Stimulated activated CD8-positive, alpha-beta memory T cell treated with anti-CD3 and anti-CD28 coated beads, Interleukin-2, amount 100 ng/mL, for 1 hour (primary cell): ENCODE data around the gene TARDBP.
"Not testable (repeated sequence)": the region's sequence is repeated elsewhere in the genome, so short reads cannot be mapped to it uniquely, and the experiment has no call there.

Source experiments
- DNase-seq, 2 donors: peaks; one replicate each; pipeline ENCODE4 v3.0.0-alpha.2; 2020; ENCODE audit warnings: low read depth in 2 of 2

TARDBP gene

GRCh38 chr1:10992864-10993263, 19.6 kb upstream of the TARDBP start:
- no peak for DNase-seq

- no peak for DNase-seq
Observed at GRCh38 chr1:10996100-10996499, 16.4 kb upstream of the TARDBP start.

DNA sequence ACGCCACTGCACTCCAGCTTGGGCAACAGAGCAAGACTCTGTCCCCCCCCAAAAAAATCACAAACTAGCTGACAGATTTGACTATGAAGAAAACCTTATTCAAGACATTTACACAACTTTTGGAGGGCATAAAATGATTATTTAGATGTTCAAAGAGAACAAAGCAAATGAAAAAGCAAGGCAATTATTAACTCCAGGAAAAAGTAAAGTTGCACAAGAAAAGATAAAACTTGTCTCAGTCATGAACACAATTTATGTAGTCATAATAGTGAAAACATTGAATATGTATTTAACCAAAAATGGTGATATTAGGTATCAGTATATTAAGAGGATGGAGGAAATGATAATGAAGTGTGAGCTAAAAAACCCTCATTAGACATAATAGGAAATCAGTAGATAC, 11.9 kb upstream of the TARDBP start:
- DNase-seq, result no peak

- DNase-seq, result no peak
Observed at GRCh38 chr1:11013160-11013531, 692 bp downstream of the TARDBP start.

DNA sequence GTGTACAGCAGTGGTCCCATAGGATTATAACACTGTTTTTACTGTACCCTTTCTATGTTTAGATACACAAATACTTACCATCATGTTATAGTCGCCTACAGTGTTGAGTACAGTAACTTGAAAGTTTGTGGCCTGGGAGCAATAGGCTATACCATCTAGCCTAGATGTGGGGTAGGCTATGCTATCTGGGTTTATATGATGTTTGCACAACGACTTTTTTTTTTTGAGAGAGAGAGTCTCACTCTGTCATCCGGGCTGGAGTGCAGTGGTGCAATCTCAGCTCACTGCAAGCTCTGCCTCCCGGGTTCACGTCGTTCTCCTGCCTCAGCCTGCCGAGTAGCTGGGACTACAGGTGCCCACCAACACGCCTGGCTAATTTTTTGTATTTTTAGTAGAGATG, 6.9 kb downstream of the TARDBP start:
- DNase-seq, result not testable (repeated sequence)

DNA sequence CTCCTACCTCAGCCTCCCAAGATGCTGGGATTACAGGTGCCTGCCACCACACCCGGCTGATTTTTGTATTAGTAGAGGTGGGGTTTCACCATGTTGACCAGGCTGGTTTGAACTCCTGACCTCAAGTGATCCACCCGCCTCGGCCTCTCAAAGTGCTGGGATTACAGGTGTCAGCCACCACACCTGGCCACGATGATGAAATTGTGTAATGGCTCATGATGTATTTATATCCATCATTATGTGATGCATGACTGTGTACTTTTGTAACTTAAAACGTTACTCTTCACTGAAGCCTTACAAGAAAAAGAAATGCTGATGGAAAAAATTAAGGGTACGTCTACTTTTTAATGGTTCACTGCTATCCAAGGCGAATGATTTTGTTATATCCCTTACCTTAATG, 7.5 kb downstream of the TARDBP start:
- no peak for DNase-seq

- DNase-seq, result no peak
Observed at GRCh38 chr1:11023201-11023600, 10.7 kb downstream of the TARDBP start.

DNA sequence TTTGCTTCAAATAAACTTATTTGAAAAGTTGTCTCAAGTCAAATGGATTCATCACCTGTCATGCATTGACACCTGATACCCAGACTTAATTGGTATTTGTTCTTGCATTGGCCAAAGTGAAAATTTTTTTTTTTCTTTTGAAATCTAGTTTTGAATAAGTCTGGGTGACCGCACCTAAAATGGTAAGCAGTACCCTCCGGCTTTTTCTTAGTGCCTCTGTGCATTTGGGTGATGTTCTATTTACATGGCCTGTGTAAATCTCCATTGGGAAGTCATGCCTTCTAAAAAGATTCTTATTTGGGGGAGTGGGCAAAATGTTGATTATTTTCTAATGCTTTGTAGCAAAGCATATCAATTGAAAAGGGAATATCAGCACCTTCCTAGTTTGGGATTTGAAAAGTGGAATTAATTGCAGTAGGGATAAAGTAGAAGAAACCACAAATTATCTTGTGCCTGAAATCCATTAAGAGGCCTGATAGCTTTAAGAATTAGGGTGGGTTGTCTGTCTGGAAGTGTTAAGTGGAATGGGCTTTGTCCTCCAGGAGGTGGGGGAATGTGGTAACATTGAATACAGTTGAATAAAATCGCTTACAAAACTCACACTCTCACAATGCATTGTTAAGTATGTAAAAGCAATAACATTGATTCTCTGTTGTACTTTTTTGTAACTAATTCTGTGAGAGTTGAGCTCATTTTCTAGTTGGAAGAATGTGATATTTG, 11.9 kb downstream of the TARDBP start:
- DNase-seq, result no peak

DNA sequence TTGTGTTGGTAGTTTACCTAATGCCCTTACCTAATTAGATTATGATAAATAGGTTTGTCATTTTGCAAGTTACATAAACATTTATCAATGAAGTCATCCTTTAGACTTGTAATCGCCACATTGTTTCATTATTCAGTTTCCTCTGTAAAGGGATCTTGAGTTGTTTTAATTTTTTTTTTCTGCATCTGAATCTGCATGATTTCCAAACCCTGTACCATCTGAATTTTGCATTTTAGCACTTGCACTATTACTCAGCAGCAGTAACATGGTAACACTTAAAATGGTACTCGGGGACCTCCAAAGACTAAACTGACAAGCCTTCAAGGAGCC, 12.4 kb downstream of the TARDBP start:
- no peak for DNase-seq

DNA sequence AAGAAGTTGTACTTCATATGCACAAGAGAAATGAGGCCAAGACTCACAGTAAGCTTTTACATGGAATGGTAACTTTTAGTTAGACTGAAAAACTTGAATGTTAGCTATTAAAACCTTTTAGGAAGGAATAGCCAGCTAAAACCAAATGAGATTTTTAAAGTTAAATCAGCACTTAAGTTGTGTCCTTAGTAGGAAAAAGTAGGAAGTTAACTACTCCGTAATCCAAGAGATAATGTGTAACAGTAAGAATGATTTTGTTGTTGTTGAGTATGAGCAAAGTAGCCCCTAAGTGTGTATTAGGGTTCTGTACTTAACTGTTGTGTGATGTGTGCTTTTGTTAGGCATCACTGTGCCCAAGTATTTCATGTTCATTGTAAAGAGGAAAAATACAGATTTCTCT, 13.2 kb downstream of the TARDBP start:
- no peak for DNase-seq

- no peak for DNase-seq
Observed at GRCh38 chr1:11026052-11026451, 13.6 kb downstream of the TARDBP start.

DNA sequence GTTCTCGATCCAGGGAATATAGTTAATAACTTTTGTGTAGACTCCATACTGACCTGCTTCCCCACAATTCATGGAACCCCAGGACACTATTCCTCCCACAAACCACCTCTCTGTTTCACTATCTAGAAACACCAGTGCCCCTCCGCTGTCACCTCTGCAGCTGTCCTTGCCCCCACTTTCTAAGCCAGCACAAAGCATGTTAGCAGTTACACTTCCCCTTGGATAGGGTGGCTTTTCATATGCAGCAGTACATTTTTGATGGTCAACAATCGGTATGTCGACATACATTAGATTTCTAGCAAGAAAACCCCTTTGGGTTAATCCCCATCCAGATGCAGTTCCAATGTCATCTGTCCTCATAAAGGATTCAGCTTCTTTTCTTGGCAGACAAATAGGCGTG, 14.4 kb downstream of the TARDBP start:
- no peak for DNase-seq

GRCh38 chr1:11027316-11027715, 14.9 kb downstream of the TARDBP start:
- no peak for DNase-seq

DNA sequence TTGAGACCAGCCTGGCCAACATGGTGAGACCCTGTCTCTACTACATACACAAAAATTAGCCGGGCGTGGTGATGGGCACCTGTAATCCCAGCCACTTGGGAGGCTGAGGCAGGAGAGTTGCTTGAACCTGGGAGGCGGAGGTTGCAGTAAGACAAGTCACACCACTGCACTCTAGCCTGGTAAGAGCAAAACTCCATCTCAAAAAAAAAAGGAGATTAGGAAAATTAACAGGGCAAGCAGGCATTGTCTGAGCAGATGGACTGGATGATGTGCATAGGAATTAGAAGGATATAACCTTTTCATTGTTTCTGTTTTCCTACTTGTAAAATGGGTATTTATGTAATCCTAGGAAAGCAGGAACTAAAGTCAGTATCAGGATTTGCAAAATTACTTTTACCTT, 15.6 kb downstream of the TARDBP start:
- no peak for DNase-seq

GRCh38 chr1:11030865-11031264, 18.4 kb downstream of the TARDBP start:
- no peak for DNase-seq

GRCh38 chr1:11031624-11032262, 19.3 kb downstream of the TARDBP start:
- no peak for DNase-seq

- not testable (repeated sequence) for DNase-seq
Observed at GRCh38 chr1:11037019-11037739, 24.7 kb downstream of the TARDBP start.

DNA sequence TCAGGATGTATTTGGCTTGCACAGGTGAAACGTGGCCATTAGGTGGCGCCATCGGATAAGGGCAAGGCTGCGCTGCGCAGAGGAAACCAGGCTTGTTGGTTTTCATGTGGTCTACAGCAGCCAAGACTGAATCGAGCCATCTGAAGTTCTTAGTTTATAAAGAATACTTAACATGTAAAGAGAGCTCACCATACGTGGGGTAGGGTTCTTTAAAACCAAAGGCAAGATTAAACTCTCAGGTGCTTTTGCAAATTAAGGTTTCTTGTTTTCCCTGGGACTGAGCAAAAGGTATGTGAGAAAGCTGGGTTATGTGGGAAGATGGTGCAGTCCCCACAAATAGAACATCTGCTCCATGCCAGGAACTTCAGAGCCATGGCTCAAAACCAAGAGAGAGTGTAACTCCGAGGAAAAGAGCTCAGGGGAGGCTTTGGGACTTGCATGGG, 25.3 kb downstream of the TARDBP start:
- DNase-seq, result peak; percentile 81 to 84

DNA sequence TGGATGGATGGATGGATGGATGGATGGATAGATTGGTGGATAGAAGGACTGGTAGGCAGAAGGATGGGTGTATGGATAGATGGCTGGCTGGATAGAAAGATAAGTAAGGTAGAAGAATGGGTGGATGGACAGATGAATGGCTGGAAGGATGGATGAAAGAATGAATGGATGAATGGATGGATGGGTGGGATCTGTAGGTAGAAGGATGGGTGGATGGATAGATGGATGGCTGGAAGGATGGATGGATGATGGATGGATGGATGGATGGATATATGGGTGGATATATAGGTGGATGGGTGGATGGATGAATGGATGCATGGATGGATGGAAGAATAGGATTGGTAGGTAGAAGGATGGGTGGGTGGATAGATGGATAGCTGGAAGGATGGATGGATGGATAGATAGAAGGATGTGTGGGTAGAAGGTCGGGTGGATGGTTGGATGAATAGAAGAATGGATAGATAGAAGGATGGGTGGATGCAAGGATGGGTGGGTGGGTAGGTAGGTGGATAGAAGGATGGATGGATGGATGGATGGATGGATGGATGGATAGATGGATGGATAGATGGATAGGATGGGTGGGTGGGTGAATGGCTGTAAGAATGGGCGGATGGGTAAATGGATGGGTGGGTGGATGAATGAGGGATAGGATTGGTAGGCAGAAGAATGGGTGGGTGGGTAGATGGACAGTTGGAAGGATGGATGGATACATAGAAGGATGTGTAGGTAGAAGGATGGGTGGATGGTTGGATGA, 27.1 kb downstream of the TARDBP start:
- DNase-seq, result no peak

DNA sequence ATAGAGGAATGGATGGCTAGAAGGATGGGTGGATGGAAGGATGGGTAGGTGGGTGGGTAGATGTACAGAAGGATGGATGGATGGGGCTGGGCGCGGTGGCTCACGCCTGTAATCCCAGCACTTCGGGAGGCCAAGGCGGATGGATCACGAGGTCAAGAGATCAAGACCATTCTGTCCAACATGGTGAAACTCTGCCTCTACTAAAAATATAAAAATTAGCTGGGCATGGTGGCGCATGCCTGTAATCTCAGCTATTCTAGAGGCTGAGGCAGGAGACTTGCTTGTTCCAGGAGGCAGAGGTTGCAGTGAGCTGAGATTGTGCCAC, 27.6 kb downstream of the TARDBP start:
- not testable (repeated sequence) for DNase-seq

GRCh38 chr1:11041048-11041447, 28.6 kb downstream of the TARDBP start:
- no peak for DNase-seq

GRCh38 chr1:11042065-11042464, 29.6 kb downstream of the TARDBP start:
- no peak for DNase-seq
